Left renal cortex interstitium (tissue), 4 donors: ENCODE data around the gene PSD4. TPM values are rescaled to one million over a fixed set of nuclear protein-coding genes. Genes with fewer than 3 reads are reported as not detected.

Experiments
- DNase-seq, 4 donors: peaks; one replicate each; pipeline ENCODE4 v3.0.0-alpha.2; 2013; ENCODE audit warnings: low read depth in 4 of 4, low spot score in 2 of 4, missing footprints in 1 of 4
- polyA plus RNA-seq, 4 donors: library from polyadenylated mRNA; unstranded; fragments of 120-200 nt; gene quantifications; one replicate each; pipeline ENCODE4 v1.2.1, GENCODE V29; 2013; ENCODE audit not compliant: insufficient read length in 4 of 4

The PSD4 gene
- polyA plus RNA-seq, 4 donors: 9.1 to 17.1 (median 10.7) TPM

DNA sequence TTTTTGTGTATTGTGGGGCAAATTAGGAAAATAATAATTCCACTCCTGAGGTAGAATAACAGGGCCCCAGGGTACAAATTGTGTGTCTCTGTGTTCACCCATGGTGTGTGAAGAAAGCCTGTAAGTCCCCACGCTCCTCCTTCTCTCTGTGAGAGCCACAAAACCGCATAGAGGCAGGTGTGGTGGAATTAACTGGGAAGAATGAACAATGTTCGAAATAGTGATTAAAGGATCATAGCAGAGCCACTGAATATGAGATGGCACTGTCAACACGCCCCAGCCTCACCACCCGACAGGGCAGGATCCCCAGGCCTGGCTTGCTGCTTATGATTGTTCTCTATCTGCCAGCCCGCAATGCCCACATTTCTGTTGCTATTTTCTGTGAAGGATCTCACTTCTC lies 32.3 kb upstream of the PSD4 start:
- DNase-seq: no peak

DNA sequence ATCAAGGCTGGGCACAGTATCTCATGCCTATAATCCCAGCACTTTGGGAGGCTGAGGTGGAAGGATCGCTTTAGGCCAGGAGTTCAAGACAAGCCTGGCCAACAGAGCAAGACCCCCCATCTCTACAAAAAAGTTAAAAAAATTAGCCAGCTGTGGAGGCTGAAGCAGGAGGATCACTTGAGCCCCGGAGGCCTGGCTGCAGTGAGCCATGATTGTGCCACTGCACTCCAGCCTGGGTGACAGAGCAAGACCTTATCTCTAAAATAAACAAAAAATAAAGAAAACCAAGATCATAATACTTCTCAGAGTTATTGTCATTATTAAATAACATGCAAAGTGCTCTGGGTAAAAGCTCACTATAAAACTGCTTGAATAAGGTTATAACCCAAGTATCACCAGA lies 31.5 kb upstream of the PSD4 start:
- no peak for DNase-seq

DNA sequence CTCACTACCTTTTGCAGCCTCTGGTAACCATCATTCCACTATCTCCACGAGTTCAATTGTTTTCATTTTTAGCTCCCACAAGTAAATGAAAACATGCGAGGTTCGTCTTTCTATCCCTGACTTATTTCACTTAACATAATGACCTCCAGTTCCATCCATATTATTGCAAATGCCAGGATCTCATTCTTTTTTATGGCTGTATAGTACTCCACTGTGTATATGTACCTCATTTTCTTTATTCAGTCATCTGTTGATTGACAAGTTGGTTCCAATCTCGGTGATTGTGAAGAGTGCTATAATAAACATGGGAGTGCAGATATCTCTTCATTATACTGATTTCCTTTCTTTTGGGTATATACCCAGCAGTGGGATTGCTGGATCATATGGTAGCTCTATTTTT lies 29.5 kb upstream of the PSD4 start:
- DNase-seq: no peak

DNA sequence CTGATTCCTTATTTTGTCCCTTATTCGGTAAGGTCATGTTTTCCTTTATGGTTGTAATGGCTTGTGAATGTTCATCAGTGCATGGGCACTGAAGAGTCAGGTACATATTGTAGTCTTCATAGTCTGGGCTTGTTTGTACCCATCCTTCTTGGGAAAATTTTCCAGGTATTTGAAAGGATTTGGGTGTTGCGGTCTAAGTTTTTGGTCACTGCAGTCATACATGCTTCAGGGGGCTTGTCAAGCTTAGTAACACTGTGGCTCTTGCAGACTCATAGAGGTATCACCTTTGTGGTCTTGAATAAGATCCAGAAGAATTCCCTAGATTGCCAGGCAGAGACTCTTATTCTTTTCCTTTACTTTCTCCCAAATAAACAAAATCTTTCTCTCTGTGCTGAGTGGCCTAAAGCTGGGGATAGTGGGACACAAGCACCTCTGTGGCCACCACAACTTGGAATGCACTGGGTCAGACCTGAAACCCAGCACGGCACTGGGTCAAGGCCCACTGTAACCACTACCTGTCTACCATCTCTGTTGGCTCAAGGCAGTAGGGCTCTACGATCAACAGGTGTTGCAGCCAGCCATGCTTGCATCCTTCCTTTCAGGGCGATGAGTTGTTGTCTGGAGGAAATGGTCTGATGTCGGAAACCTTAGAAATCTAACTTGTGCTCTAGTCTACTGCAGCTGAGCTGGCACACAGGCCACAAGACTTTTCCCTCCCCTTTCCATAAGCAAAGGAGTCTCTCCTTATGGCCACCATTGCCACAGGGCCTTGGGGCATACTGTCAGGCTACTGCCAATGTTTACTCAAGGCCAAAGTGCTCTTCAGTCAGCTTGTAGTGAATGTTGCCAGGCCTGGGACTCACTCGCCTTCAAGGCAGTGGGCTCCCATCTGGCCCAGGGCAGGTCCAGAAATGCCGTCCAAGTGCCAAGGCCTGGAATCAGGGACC lies 24.9 kb upstream of the PSD4 start:
- DNase-seq: no peak

DNA sequence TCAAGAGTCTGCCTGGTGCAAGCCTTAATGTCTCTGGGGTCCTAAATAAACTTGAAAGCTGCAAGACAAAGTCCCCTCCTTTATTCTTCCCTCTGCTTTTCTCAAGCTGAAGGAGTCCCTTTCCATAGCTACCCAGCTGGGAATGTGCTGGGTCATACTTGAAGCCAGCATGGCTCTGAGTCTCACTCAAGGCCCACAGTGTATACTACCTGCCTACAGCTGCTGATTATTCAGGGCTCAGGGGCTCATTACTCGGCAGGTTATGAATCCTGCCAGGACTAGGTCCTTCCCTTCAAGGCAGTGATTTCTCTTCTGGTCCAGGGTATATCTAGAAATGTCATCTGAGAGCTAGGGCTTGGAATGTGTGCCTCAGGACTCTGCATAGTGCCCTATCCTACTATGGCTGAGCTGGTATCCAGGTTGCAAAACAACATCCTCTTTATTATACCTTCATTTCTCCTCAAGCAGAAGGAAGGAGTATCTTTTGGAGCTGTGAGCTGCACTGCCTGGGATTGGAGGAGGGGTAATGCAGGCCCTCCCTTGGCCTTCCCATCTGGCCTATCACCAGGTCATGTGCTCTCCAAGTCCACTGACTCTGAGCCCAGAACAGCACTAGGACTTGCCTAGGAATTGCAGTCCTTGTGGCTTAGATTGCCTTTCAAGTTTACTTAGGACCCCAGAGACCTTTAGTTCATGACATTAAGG lies 24.1 kb upstream of the PSD4 start:
- DNase-seq: no peak

DNA sequence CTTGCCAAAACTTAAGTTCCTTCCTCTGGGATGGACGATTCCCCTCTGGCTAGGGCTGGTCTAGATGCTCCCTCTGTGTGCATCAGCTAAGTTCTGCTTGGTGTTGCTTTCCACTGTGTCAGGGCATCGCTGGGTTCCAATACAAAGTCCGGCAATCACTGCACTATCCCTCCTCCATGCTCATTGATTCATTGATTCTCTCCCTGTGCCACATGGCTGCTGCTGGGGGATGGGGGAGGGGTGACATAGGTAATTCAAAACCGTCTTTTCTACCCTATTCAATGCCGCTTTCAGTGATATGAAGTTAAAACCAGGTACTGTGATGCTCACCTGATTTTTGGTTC lies 23.5 kb upstream of the PSD4 start:
- no peak for DNase-seq

DNA sequence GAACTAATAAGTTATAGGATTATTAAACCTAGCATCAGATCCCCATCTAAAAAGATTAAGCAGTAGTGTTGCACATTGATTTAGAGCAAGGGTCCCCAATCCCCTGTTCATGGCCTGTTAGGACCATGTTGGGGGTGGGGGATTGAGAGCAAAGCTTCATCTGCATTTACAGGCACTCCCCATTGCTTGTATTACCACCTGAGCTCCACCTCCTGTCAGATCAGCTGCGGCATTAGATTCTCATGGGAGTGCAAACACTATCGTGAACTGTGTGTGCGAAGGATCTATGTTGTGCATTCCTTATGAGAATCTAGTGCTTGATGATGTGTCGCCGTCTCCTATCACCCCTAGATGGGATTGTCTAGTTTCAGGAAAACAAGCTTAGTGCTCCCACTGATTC lies 18.4 kb upstream of the PSD4 start:
- DNase-seq: no peak

DNA sequence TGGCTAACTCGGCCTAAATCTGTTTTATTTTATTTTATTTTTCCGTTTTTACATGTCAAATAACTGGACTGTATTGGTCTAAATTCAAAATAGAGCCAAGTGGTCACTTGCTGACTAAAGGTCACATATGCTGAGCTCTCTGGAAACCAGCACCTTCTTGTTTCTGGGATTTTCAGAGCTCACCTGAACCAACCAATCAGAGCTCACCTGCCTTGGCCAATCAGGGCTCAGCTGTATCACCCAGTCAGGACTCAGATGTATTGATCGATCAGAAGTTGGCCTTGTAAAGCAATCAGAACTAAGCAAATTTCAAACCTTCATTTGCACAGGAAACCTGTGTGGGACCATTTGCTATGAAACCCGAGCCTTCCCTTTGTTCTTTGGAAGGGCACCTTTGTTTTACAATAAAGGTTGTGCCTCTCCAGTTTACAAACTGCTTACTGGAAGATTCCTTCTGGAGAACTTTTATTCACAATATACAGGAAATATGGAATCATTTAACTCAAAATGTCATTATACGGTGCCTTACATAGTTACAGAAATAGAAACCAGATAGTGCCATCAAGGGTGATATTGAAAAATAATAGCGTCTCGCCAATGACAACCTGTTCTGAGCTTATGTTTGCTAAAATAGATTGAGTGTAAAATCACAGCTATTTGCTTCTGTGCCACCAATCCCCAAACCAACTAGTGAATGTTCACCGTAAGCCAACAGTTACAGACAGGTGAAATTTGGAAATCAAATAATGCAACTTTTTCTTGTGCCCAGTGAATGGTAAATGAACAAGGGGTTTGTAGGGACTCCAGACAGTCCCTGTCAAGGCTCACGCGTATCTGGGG lies 17.3 kb upstream of the PSD4 start:
- DNase-seq: no peak

DNA sequence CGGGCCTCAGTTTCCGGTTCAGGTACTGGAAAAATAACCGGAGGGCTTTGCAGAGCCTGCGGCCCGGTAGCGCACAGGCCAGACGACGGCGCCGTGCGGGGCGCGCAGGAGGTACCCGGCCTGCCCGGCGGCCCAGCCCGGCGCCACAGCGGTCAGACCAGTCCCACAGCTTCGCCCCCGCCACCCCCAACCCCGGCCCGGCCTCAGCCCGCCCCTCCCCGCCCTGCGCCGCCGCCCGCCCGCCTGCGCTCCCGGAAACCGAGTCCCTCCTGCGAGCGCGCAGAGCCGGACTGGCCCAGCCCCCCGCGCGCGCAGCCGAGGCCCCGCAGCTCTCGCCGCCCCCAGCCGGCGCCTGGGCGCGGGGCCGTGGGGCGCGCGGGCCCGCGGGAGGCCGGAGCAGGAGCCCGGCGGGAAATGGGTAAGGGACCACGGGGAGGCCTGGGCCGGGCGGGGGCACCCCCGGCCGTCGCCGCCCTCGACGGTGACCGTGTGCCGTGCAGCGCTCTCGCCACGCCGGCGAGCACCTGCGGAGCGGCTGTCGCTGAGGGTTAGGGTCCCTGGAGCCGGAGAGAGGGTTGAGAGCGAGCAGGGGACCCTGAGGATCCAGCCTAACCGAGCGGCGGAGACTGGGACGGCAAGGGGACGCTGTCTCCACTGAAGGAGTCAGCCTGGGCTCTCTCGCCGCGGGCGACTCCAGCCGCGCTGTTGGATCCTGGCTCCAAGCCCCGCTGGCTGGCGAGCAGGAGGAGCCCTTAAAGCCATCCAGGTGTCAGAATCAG lies 16.5 kb upstream of the PSD4 start:
- DNase-seq: peak in 1 of 4 donors; percentile 21

DNA sequence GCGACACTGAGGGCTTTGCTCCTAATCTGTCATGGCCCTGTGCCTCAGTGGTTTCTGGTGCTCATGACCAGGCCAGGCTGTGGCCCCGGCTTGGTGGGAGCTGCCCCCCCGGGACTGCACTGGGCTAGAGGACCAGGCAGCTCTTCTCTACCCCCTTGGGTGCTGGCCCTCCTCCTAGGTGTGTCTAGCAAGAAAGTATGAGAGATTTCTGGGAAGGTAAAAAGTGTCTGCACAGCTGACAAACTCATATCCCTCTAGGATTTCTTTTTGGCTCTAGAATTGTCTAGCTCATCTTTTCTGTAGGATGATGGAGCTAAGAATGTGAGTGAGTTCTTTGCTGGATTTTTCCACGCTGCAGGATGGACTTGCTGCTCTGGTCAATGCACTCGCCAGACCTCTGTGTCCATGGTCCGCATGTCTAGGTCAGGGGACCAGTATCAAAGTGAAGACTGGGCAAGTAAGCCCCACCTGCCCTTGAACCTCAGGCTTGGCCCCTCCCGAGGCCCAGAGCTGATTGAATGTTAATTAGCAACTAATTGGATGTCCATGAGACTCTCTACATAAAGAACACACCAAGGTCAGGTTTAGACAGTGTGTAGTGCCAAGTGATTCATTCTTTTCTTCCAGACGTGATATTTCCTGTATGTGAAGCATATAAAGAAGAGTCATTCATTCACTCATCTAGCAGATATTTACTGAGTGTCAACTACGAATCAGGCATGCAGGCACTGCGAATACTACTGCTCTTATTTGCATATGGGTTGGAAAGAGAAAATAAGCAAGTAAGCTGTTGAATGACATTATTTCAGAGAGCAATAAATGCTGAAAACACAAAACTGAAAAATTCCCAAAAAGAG lies 15.6 kb upstream of the PSD4 start:
- no peak for DNase-seq

DNA sequence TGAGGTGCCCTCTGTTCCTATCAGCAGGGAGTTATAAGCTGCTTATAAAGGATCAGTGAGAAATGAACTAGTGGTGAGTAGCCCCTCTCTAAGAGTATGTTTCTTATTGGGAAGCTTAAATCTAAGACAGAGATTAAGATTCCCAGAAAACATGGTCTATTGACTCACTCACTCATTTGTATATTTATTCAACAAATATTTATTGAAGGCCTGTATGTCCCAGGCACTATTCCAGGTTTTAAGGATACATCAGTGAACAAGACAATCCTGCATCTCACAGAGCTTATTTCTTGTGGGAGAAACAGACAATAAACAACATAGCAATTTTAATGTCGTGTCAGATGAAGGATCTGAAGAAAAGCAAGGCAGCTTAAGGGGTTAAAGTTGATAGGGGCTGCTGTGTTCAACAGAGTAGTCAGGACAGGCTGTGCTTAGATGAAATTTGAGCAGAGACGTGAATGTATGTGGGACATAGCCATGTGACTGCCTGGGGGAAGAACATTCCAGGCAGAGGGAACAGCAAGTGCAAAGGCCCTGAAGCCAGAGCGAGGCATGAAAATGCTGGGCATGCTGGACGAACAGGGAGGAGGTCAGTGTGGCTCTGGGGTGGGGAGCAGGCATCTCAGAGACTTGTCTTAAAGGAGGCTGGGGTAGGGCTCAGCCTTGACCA lies 14.8 kb upstream of the PSD4 start:
- DNase-seq: no peak

DNA sequence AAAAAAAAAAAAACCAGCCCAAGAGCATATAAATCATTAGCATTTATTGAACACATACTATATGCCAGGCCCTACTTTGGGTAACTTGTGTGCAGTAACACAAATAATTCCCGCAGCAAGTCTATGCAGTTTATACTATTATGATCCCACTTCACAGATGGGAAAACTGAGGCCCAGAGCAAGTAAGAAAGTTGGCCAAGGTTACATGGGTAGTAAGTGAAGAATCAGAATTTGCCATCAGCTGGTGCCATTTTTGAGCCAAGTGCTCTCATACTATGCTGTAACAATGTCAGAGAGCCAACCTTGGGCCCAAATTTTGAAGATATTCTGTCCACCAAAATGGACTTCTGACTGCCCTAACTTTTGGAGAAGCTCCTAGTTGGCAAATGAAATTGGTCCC lies 13.5 kb upstream of the PSD4 start:
- no peak for DNase-seq

DNA sequence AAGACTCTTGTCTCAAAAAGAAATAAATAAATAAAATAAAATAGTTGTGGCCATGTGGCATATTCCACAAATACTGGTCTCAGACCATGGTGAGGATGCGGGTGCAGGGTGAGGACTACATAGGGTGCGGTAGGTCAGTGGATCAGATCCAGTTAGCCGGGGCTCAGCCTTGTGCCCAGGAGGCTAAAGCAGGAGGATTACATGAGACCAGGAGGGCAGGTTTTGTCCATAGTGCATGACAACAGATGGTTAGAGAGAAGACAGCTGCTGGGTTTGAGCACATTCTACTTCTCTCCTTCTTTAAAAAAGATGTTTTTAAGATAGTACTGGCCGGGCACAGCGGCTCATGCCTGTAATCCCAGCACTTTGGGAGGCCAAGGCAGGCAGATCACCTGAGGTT lies 12.8 kb upstream of the PSD4 start:
- DNase-seq: no peak

DNA sequence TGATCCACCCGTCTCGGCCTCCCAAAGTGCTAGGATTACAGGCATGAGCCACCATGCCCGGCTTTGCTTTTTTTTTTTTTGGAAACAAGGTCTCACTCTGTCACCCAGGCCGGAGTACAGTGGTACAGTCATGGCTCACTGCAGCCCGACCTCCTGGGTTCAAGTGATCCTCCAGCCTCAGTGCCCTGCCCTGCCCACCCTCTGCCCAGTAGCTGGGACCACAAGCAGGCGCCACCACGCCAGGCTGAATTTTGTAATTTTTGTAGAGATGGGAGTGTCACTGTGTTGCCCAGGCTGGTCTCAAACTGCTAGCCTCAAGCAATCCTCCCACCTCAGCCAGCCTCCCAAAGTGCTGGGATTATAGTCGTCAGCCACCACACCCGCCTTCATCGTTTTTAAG lies 11.6 kb upstream of the PSD4 start:
- DNase-seq: no peak

DNA sequence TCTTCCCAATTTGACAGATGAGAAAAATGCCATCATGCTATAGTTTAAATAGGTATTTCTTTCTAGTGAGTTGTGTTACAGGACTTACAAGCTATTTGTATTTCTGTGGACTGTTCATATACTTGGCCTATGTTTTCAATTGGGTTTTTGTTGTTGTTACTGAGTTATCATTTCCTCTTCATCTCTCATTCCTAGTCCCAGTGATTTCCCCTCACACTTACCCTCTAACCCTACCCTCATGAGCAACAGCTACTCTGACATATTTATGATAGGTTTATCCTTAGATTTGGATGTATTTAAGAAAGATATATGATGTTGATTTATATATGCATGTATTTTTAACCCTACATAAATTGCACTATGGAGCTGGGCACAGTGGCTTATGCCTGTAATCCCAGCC lies 10.9 kb upstream of the PSD4 start:
- no peak for DNase-seq

DNA sequence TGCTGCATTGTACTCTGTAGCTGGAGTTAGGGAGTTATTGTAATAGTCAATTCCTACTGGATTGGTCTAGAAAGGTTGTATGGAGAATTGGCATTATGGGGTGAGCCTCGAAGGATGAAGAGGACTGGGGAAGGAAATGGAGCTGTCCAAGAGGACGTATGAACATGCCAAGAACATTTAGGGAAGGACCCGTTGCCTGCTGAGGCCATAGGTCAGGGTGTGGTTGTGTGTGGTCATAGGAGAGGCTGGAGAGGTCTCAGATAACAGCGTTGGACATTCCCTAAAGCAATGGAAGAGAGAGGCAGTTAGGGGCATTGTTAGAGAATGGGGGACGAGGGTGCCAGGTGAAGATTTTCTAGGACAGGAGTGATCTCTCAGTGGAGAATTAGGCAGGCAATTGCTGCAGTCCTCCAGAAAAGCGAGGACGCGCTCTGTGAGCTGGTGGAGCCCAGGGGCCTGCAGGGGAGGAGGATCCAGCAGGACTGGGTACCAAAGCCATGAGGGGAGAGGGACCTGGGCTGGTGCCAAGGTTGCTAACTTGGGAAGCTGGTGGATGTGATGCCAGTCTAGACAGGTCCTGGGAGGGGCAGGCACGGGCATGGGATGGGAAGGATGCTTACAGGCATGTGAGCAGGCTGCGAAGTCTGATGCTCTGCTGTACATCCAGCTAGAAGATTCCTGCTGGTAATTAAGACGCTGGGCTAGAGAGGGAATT lies 9.4 kb upstream of the PSD4 start:
- no peak for DNase-seq

DNA sequence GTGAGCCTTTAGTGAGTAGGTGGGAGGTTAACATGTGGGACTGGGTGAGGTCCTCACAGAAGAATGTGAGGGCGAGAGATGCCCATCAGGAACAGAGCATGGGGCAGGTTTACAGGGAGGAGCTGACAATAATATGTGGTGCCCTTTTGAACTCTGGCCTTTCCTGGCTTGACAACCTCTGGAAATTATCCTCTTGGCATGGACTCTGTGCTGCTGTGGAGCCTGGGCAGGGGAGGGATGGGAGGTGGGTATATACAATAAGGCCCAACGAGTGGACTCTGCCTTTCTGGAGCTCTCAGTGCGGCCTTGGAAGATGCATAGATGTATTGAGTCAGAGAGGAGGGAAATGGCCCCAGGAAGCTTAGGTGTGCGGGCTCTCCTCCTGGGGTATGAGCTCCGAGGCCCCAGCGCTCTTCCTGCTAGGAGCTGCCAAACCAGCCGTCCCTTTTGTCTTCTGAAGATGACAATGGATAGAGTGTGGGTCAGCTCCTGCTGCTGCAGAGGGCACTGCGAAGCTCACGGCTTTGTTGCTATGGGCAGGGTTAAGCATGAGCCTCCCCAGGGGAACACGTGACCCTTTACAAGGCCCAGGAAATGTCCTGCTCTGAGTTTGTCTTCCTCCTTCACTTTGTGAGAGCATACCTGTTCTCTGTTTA lies 8.7 kb upstream of the PSD4 start:
- DNase-seq: no peak

DNA sequence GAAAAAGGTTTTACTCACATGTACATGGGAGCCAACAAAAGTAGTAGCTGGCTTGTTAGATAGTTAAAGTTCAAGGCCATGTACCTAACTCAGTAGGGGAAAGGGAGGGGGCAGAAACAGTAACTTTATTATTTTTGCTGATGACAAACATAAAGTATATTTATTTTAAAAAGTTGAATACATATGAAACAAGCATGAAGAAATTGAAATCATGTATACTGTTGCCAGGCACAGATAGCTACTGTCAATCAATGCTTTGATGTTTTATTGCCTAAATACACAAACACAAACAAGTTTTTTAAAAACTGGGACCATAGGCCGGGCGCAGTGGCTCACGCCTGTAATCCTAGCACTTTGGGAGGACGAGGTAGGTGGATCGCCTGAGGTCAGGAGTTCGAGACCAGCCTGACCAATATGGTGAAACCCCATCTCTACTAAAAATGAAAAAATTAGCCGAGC lies 7.6 kb upstream of the PSD4 start:
- DNase-seq: no peak
